Fibroblast of the aortic adventitia (primary cell): ENCODE measurements around the gene PTMA. TPM values are rescaled to one million over a fixed set of nuclear protein-coding genes. Genes with fewer than 3 reads are reported as not detected.

ENCODE experiments used
- DNase-seq: peaks from one replicate; pipeline ENCODE4 v3.0.0-alpha.2; 2010; ENCODE audit warnings: low read depth
- H3K4me3 ChIP-seq: 2 replicates; pipeline ENCODE4 v1.5.1; 2011; ENCODE audit warnings: low read depth, mild to moderate bottlenecking, control low read depth, low read length, moderate library complexity
- CTCF ChIP-seq: IDR thresholded peaks from 2 replicates; pipeline ENCODE4 v1.5.1; 2011; ENCODE audit warnings: mild to moderate bottlenecking, low read length, control low read depth, inconsistent platforms; ENCODE audit not compliant: insufficient read depth
- total RNA-seq: library from RNA; depleted of rRNA; stranded (reverse); fragments of >200 nt; gene quantifications from 2 replicates; pipeline ENCODE4 v1.2.3, GENCODE V29; 2012; ENCODE audit warnings: low replicate concordance

Gene PTMA
- total RNA-seq, 1 donor = 893 TPM

- no peak for DNase-seq
- no peak overlapping the region for H3K4me3 ChIP-seq
- TF ChIP-seq CTCF = no peak
Measured at GRCh38 chr2:231684314-231685223, 23.8 kb upstream of the PTMA start.

- H3K4me3 ChIP-seq = no peak overlapping the region
- DNase-seq = no peak
Measured at GRCh38 chr2:231685349-231686191, 22.8 kb upstream of the PTMA start.

GRCh38 chr2:231686192-231687100, 21.9 kb upstream of the PTMA start:
- DNase-seq = no peak
- TF ChIP-seq CTCF = no peak
- no peak overlapping the region for H3K4me3 ChIP-seq

More at GRCh38 chr2:231685349-231686191, 22.8 kb upstream of the PTMA start:
- TF ChIP-seq CTCF = no peak

- DNase-seq = peak; percentile 28
- peak; percentile 55 for TF ChIP-seq CTCF
- no peak overlapping the region for H3K4me3 ChIP-seq
Measured at GRCh38 chr2:231687133-231687852, 21.0 kb upstream of the PTMA start.

GRCh38 chr2:231687961-231688360, 20.4 kb upstream of the PTMA start:
- no peak for DNase-seq
- no peak overlapping the region for H3K4me3 ChIP-seq
- no peak for TF ChIP-seq CTCF

- no peak for DNase-seq
- H3K4me3 ChIP-seq = no peak overlapping the region
- TF ChIP-seq CTCF = no peak
Measured at GRCh38 chr2:231688719-231689118, 19.6 kb upstream of the PTMA start.
